ENCODE results near the gene IKZF4. TPM values are rescaled to one million over a fixed set of nuclear protein-coding genes. Genes with fewer than 3 reads are reported as not detected.

Gene IKZF4
- total and polyA plus RNA-seq, 2 experiments from 2014 or later, result 4.6 to 9.0 TPM

DNA sequence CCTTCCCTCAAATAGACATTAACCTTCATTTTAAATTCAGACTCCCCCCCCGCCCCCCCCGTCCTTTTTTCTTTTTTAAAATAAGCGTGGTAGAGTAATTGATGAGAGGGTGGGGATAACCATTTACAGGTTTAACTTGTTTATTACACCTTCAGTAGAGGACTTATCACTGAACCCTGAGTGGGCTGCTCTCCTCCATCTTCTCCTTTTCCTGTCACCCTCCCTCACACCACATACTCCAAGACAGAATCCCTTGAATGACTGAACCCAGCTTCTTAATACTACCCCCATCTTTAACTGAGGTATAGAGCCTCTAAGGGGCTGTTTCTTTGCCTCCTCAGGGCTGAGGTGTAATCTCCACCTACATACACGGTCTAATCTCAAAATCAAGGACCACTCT lies 3.7 kb upstream of the IKZF4 start:
- ATAC-seq (no peak), DNase-seq (ENCODE audit: low spot score) (no peak)
- Histone ChIP-seq H4K20me1 (replicated peaks; ENCODE audit: insufficient read depth) (no peaks in the 10 kb centered on the region), H3K27ac (ENCODE audit: low read depth) (no peak overlapping the region), H3K9me2 (ENCODE audit: insufficient read depth) (no peaks in the 10 kb centered on the region), H3K4me2 (no peak overlapping the region), H3K27me3 (ENCODE audit: insufficient read depth) (no peaks in the 10 kb centered on the region), H3K4me3 (no peak overlapping the region), H3F3A (replicated peaks; ENCODE audit: low read depth) (peaks cover 20% of the 10 kb centered on the region; the same call in 1 of the 2 replicates), H3K4me1 (ENCODE audit: insufficient read depth) (peaks cover 18% of the 10 kb centered on the region), H2AFZ (no peak overlapping the region), H3K79me2 (replicated peaks; ENCODE audit: insufficient read depth) (peaks cover 3% of the 10 kb centered on the region; the same call in 1 of the 2 replicates), H3K36me3 (ENCODE audit: insufficient read depth) (no peaks in the 10 kb centered on the region; the same call in 1 of the 2 replicates)
- Mint-ChIP-seq H3K4me1 (peaks cover 24% of the 10 kb centered on the region), H3K4me3 (no peak overlapping the region), H3K27me3 (ENCODE audit: insufficient read depth, low read depth, poor library complexity) (peaks cover 16% of the 10 kb centered on the region), H3K9me3 (no peaks in the 10 kb centered on the region), H3K27ac (no peak overlapping the region), H3K36me3 (ENCODE audit: low read depth) (peaks cover 10% of the 10 kb centered on the region; the same call in 1 of the 3 replicates)
- TF ChIP-seq REST (IDR thresholded peaks at IDR 0.05; ENCODE audit: unreplicated experiment) (no peak), EZH2phosphoT487 (IDR thresholded peaks at IDR 0.05; ENCODE audit: unreplicated experiment) (no peak), CTCF (conservative IDR thresholded peaks at IDR 0.05; ENCODE audit: low read depth in 2 of 2) (no peak), NANOG (IDR thresholded peaks at IDR 0.05; ENCODE audit: borderline replicate concordance) (no peak)

DNA sequence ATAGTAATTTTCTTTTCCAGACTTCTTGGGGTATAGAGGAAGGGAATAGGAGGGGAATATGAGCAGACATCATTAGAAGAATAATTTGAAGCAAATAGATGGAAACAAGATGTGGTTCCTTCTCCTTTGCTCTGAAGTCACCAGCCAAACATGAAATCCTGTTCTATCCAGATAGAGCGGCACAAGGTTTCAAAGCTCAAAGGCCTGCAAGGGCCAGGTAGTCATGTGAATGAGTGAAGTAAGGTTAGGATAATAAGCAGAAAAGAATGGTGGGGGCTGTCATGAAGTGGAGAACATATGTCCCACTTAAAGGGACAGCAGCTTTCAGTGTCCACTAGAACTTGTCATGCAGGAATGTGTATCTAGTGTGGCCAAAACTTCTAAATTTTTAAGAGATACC lies 2.5 kb upstream of the IKZF4 start:
- Mint-ChIP-seq H3K4me3 (no peak overlapping the region), H3K27ac (no peak overlapping the region), H3K9me3 (no peaks in the 10 kb centered on the region; the same call in 2 of the 3 replicates), H3K36me3 (ENCODE audit: low read depth) (peaks cover 7% of the 10 kb centered on the region; the same call in 1 of the 3 replicates), H3K27me3 (ENCODE audit: insufficient read depth, low read depth, poor library complexity) (peaks cover 17% of the 10 kb centered on the region), H3K4me1 (peaks cover 28% of the 10 kb centered on the region)
- Histone ChIP-seq H2AFZ (no peak overlapping the region), H3K4me1 (ENCODE audit: insufficient read depth) (peaks cover 22% of the 10 kb centered on the region), H3K9me2 (ENCODE audit: insufficient read depth) (no peaks in the 10 kb centered on the region), H3K36me3 (ENCODE audit: insufficient read depth) (peaks cover 4% of the 10 kb centered on the region), H3K79me2 (replicated peaks; ENCODE audit: insufficient read depth) (peaks cover 5% of the 10 kb centered on the region), H3K4me3 (no peak overlapping the region), H3F3A (replicated peaks; ENCODE audit: low read depth) (peaks cover 21% of the 10 kb centered on the region; the same call in 1 of the 2 replicates), H3K27ac (ENCODE audit: low read depth) (no peak overlapping the region), H3K27me3 (ENCODE audit: insufficient read depth) (no peaks in the 10 kb centered on the region), H3K4me2 (no peak overlapping the region), H4K20me1 (replicated peaks; ENCODE audit: insufficient read depth) (no peaks in the 10 kb centered on the region)
- no peak for ATAC-seq
- no peak for DNase-seq (ENCODE audit: low spot score)
- TF ChIP-seq REST (IDR thresholded peaks at IDR 0.05; ENCODE audit: unreplicated experiment), result no peak
- no peak for TF ChIP-seq CTCF (conservative IDR thresholded peaks at IDR 0.05; ENCODE audit: low read depth in 2 of 2)
- TF ChIP-seq ZNF114 (CRISPR knock-in tag; IDR thresholded peaks at IDR 0.05), result no peak
- no peak for TF ChIP-seq EZH2phosphoT487 (IDR thresholded peaks at IDR 0.05; ENCODE audit: unreplicated experiment)
- TF ChIP-seq JUNB (IDR thresholded peaks at IDR 0.05; ENCODE audit: unreplicated experiment), result no peak
- no peak for TF ChIP-seq CREB1 (CRISPR knock-in tag; IDR thresholded peaks at IDR 0.05; ENCODE audit: low read depth)
